RWPE2 (cell line): ENCODE results near the gene NDUFA11.
"Not testable (repeated sequence)": the region's sequence is repeated elsewhere in the genome, so short reads cannot be mapped to it uniquely, and the experiment has no call there.

Source experiments
- ATAC-seq: fragments of 200-7000 bp; cut with Tn5 transposase; 3 replicates; pipeline ENCODE4 v1.9.1; 2021; ENCODE audit warnings: low read depth
- DNase-seq: peaks from one replicate; pipeline ENCODE4 v3.0.0-alpha.2; 2020; ENCODE audit warnings: low spot score
- H3K27ac ChIP-seq: fragments of 450-650 bp; 2 replicates; pipeline ENCODE4 v1.5.1; 2017; ENCODE audit warnings: mild to moderate bottlenecking; ENCODE audit not compliant: poor library complexity, severe bottlenecking
- H3K27me3 ChIP-seq: fragments of 250-450 bp; sonication (Bioruptor Pico); 2 replicates; pipeline ENCODE4 v1.5.1; 2021; ENCODE audit warnings: mild to moderate bottlenecking, moderate library complexity; ENCODE audit not compliant: insufficient read depth, poor library complexity, severe bottlenecking
- H3K36me3 ChIP-seq: fragments of 250-450 bp; sonication (Bioruptor Pico); 2 replicates; pipeline ENCODE4 v1.5.1; 2020; ENCODE audit warnings: low read depth, mild to moderate bottlenecking, moderate library complexity
- H3K4me1 ChIP-seq: fragments of 250-450 bp; sonication (Bioruptor Pico); 2 replicates; pipeline ENCODE4 v1.5.1; 2021; ENCODE audit warnings: mild to moderate bottlenecking, moderate library complexity; ENCODE audit not compliant: insufficient read depth, poor library complexity, severe bottlenecking
- H3K4me3 ChIP-seq: fragments of 250-450 bp; sonication (Bioruptor Pico); 2 replicates; pipeline ENCODE4 v1.5.1; 2021; ENCODE audit warnings: mild to moderate bottlenecking, moderate library complexity; ENCODE audit not compliant: severe bottlenecking
- H3K9me3 ChIP-seq: fragments of 250-450 bp; sonication (Bioruptor Pico); 2 replicates; pipeline ENCODE4 v1.5.1; 2021; ENCODE audit warnings: mild to moderate bottlenecking, moderate library complexity; ENCODE audit not compliant: severe bottlenecking
- TF ChIP-seq, protein P1 (sequence below): fragments of 450-650 bp; IDR thresholded peaks from one replicate; pipeline ENCODE4 v1.5.1; 2017; ENCODE audit warnings: mild to moderate bottlenecking, moderate library complexity; ENCODE audit not compliant: poor library complexity, severe bottlenecking

NDUFA11 gene

GRCh38 chr19:5891938-5892771 is 11.4 kb downstream of the NDUFA11 start:
- Histone ChIP-seq H3K4me1 (no peaks in the 10 kb centered on the region), H3K9me3 (peaks cover 2% of the 10 kb centered on the region), H3K27ac (no peak overlapping the region), H3K27me3 (no peaks in the 10 kb centered on the region), H3K4me3 (no peak overlapping the region), H3K36me3 (peaks cover 5% of the 10 kb centered on the region; the same call in 1 of the 2 replicates)
- DNase-seq (no peak), ATAC-seq (peak; percentile 35; the same call in 2 of the 3 replicates)
- TF ChIP-seq, protein P1, sequence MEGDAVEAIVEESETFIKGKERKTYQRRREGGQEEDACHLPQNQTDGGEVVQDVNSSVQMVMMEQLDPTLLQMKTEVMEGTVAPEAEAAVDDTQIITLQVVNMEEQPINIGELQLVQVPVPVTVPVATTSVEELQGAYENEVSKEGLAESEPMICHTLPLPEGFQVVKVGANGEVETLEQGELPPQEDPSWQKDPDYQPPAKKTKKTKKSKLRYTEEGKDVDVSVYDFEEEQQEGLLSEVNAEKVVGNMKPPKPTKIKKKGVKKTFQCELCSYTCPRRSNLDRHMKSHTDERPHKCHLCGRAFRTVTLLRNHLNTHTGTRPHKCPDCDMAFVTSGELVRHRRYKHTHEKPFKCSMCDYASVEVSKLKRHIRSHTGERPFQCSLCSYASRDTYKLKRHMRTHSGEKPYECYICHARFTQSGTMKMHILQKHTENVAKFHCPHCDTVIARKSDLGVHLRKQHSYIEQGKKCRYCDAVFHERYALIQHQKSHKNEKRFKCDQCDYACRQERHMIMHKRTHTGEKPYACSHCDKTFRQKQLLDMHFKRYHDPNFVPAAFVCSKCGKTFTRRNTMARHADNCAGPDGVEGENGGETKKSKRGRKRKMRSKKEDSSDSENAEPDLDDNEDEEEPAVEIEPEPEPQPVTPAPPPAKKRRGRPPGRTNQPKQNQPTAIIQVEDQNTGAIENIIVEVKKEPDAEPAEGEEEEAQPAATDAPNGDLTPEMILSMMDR: peak; percentile 40

DNA sequence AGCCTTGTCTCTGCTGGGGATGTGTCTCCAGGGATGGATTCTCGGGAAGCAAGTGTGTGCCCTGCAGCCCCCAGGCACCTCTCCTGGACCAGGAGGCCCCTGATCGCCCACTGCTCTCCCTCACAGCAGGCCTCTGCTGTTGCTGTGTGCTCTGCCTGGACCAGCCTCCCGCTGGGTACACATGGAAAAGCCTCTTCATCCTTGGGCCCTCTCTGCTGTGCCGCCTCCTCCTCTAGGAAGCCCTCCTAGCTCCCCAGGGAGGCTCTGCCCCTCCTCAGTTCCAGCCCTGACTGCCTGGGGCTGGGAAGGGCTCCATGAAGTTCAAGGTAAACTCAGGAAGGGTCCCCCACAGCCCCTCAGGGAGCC is 12.0 kb downstream of the NDUFA11 start:
- Histone ChIP-seq H3K27ac (no peak overlapping the region), H3K36me3 (peaks cover 5% of the 10 kb centered on the region; the same call in 1 of the 2 replicates), H3K9me3 (peaks cover 2% of the 10 kb centered on the region), H3K4me1 (no peaks in the 10 kb centered on the region), H3K4me3 (no peak overlapping the region), H3K27me3 (no peaks in the 10 kb centered on the region)
- TF ChIP-seq, protein P1: no peak
- no peak for DNase-seq
- ATAC-seq: peak; percentile 11; the same call in 1 of the 3 replicates

DNA sequence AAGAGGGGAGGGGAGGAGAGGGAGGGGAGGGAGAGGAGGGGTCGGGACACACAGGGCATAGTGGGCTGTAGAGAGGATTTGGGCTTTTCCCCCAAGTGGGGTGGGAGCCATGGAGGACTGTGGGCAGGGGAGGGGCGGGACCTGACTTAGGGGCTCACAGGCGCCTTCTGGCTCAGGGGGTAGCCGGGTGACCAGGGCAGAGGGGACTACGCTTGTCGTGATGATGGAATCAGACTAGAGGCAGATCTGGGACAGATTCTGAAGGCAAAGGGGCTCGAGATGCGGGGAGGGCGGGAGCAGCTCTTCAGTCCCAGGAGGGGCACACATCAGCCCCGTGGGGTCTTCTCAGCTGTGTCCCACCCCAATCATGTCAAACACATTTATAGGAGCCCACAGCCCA is 13.5 kb downstream of the NDUFA11 start:
- H3K9me3 ChIP-seq: peaks cover 2% of the 10 kb centered on the region
- TF ChIP-seq, protein P1: no peak
- no peaks in the 10 kb centered on the region for H3K36me3 ChIP-seq
- no peak for ATAC-seq
- H3K27ac ChIP-seq: no peak overlapping the region
- no peaks in the 10 kb centered on the region for H3K27me3 ChIP-seq
- H3K4me3 ChIP-seq: no peak overlapping the region
- DNase-seq: no peak
- H3K4me1 ChIP-seq: no peaks in the 10 kb centered on the region

DNA sequence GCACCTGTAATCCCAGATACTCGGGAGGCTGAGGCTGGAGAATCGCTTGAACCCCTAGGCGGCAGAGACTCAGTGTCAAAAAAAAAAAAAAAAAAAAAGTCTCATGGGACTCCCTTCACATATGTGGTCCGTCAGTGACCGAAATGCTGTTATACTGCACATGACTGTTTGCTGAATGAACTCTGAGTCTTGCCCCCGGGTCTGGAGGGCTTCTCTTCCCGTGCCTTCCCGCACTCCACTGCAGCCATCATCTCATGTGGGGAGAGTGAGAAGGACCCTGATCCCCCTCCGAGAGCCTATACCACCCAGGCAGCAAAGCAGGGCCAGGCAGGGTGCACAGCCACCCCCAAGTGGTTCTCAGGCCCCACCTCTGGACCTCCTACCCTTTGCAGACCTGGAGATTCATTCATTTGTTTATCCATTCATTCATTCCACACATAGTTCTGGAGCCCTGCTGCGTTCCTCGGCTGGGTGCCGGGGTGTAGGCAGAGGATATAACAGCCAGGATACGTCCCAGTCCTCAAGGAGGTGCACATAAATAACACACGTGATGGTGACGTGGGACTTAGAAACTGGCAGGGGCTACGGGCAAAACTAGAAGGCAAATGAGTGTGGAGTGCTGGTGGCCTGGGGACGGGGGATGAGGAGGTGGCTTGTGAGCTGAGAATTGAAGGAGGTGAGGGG is 14.2 kb downstream of the NDUFA11 start:
- H3K36me3 ChIP-seq: no peaks in the 10 kb centered on the region
- H3K27me3 ChIP-seq: no peaks in the 10 kb centered on the region
- ATAC-seq: no peak
- TF ChIP-seq, protein P1: no peak
- no peaks in the 10 kb centered on the region for H3K4me1 ChIP-seq
- H3K4me3 ChIP-seq: no peak overlapping the region
- H3K27ac ChIP-seq: no peak overlapping the region
- no peak for DNase-seq
- peaks cover 2% of the 10 kb centered on the region for H3K9me3 ChIP-seq

- H3K27me3 ChIP-seq, H3K27ac ChIP-seq, DNase-seq, H3K4me1 ChIP-seq, H3K36me3 ChIP-seq, ATAC-seq, H3K4me3 ChIP-seq, H3K9me3 ChIP-seq: not testable (repeated sequence)
Measured at GRCh38 chr19:5884065-5884811, 19.4 kb downstream of the NDUFA11 start.

DNA sequence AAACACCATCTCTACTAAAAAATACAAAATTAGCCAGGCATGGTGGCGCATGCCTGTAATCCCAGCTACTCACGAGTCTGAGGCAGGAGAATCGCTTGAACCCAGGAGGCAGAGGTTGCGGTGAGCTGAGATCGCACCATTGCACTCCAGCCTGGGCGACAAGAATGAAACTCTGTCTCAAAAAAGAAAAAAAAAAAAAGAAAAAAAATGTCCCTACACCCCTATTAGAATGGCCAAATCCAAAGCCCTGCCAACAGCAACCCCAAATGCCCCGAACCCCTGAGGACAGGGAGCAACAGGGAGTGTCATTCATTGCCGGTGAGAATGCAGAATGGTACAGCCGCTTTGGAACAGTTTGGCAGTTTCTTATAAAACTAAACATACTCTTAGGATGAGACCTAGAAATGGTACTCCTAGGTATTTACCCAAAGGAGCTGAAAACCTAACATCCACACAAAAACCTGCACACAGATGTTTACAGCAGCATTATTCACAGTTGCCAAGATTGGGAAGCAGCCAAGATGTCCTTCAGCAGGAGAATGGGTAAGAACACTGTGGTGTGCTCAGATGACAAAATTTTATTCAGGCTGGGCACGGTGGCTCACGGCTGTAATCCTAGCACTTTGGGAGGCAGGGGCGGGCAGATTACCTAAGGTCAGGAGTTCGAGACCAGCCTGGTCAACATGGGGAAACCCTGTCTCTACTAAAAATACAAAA is 20.3 kb downstream of the NDUFA11 start:
- not testable (repeated sequence) for H3K27ac ChIP-seq, DNase-seq, ATAC-seq, H3K27me3 ChIP-seq, H3K36me3 ChIP-seq, H3K4me3 ChIP-seq, H3K9me3 ChIP-seq, H3K4me1 ChIP-seq
